GM03348 (cell line): Measurements from ENCODE around the gene KCNMB2.

Experiments
- DNase-seq: peaks from one replicate; pipeline ENCODE4 v3.0.0; 2012; ENCODE audit warnings: low spot score

The KCNMB2 gene

GRCh38 chr3:178655488-178655887, 119.3 kb downstream of the KCNMB2 start:
- DNase-seq = no peak

- DNase-seq = no peak
Measured at GRCh38 chr3:178658694-178659325, 122.6 kb downstream of the KCNMB2 start.

GRCh38 chr3:178663201-178663934, 127.1 kb downstream of the KCNMB2 start:
- no peak for DNase-seq

GRCh38 chr3:178665747-178666146, 129.5 kb downstream of the KCNMB2 start:
- DNase-seq = no peak

- DNase-seq = no peak
Measured at GRCh38 chr3:178669022-178669601, 132.9 kb downstream of the KCNMB2 start.

- DNase-seq = no peak
Measured at GRCh38 chr3:178669758-178670157, 133.5 kb downstream of the KCNMB2 start.

- no peak for DNase-seq
Measured at GRCh38 chr3:178671377-178671776, 135.1 kb downstream of the KCNMB2 start.

GRCh38 chr3:178671791-178672190, 135.6 kb downstream of the KCNMB2 start:
- peak; percentile 51 for DNase-seq

- DNase-seq = no peak
Measured at GRCh38 chr3:178672275-178672674, 136.0 kb downstream of the KCNMB2 start.

- DNase-seq = no peak
Measured at GRCh38 chr3:178673529-178673928, 137.3 kb downstream of the KCNMB2 start.

GRCh38 chr3:178676077-178676476, 139.8 kb downstream of the KCNMB2 start:
- DNase-seq = no peak

- DNase-seq = no peak
Measured at GRCh38 chr3:178676942-178677790, 140.9 kb downstream of the KCNMB2 start.

- DNase-seq = no peak
Measured at GRCh38 chr3:178677961-178678360, 141.7 kb downstream of the KCNMB2 start.

GRCh38 chr3:178680037-178680436, 143.8 kb downstream of the KCNMB2 start:
- no peak for DNase-seq

- no peak for DNase-seq
Measured at GRCh38 chr3:178680489-178680888, 144.3 kb downstream of the KCNMB2 start.

GRCh38 chr3:178684881-178685590, 148.8 kb downstream of the KCNMB2 start:
- no peak for DNase-seq

GRCh38 chr3:178685591-178685906, 149.3 kb downstream of the KCNMB2 start:
- DNase-seq = no peak

- no peak for DNase-seq
Measured at GRCh38 chr3:178686826-178687225, 150.6 kb downstream of the KCNMB2 start.

- no peak for DNase-seq
Measured at GRCh38 chr3:178690571-178690970, 154.3 kb downstream of the KCNMB2 start.

- DNase-seq = no peak
Measured at GRCh38 chr3:178699364-178699763, 163.1 kb downstream of the KCNMB2 start.

- no peak for DNase-seq
Measured at GRCh38 chr3:178699810-178700209, 163.6 kb downstream of the KCNMB2 start.
